SH-SY5Y (cell line): ENCODE results near the gene TWIST2.

Experiments used
- GATA2 ChIP-seq: IDR thresholded peaks from 2 replicates; pipeline ENCODE4 v1.6.1; 2011; ENCODE audit warnings: mild to moderate bottlenecking, low read depth, low read length
- GATA3 ChIP-seq: IDR thresholded peaks from 2 replicates; pipeline ENCODE4 v1.6.1; 2011; ENCODE audit warnings: low read depth, mild to moderate bottlenecking, low read length, moderate library complexity

GRCh38 chr2:238948765-238949641 lies 101.1 kb downstream of the TWIST2 start:
- no peak for TF ChIP-seq GATA3
- TF ChIP-seq GATA2 = no peak
